H1 (cell line): ENCODE results near the gene NOBOX.

Experiments used
- BACH1 ChIP-seq: IDR thresholded peaks from 2 replicates; pipeline ENCODE4 v1.6.1; 2012; ENCODE audit warnings: low read length, improper control_type of control experiment
- CTCF ChIP-seq, 3 experiments: IDR thresholded peaks; 1 replicate in 2 of 3; 2 replicates in 1 of 3; pipeline versions ENCODE4 v1.5.1 to v1.6.1; 2011; ENCODE audit warnings: low read length in 3 of 3, mild to moderate bottlenecking in 3 of 3, inconsistent platforms in 2 of 3, low read depth in 1 of 3, moderate library complexity in 1 of 3; ENCODE audit not compliant: insufficient read depth in 1 of 3; ENCODE audit errors: control extremely low read depth in 1 of 3
- EP300 ChIP-seq, 2 experiments: IDR thresholded peaks; 1 replicate in 1 of 2; 2 replicates in 1 of 2; pipeline ENCODE4 v1.6.1; 2011 to 2012; ENCODE audit warnings: low read depth in 2 of 2, low read length in 2 of 2, mild to moderate bottlenecking in 2 of 2, borderline replicate concordance in 1 of 2, inconsistent platforms in 1 of 2, moderate library complexity in 1 of 2
- HDAC2 ChIP-seq, 2 experiments: fragments of 300-600 bp in 1 of 2; sonication (generic) in 1 of 2; IDR thresholded peaks; 2 replicates each; pipeline ENCODE4 v1.6.1; 2011 to 2012; ENCODE audit warnings: low read depth in 2 of 2, low read length in 2 of 2, mild to moderate bottlenecking in 2 of 2, moderate library complexity in 2 of 2, borderline replicate concordance in 1 of 2, inconsistent platforms in 1 of 2
- POLR2A ChIP-seq, 2 experiments: IDR thresholded peaks; 1 replicate in 1 of 2; 2 replicates in 1 of 2; pipeline ENCODE4 v1.6.1; 2011; ENCODE audit warnings: low read depth in 2 of 2, low read length in 2 of 2, mild to moderate bottlenecking in 2 of 2; ENCODE audit errors: control extremely low read depth in 1 of 2
- POLR2AphosphoS5 ChIP-seq: IDR thresholded peaks from 2 replicates; pipeline ENCODE4 v1.6.1; 2011; ENCODE audit warnings: low read depth, low read length

GRCh38 chr7:144403649-144404061 is at the start of gene NOBOX:
- no peak for TF ChIP-seq POLR2AphosphoS5
- TF ChIP-seq CTCF (IDR thresholded peaks at IDR 0.05; ENCODE audit: control extremely low read depth in 1 of 3, insufficient read depth in 1 of 3, low read depth in 1 of 3, low read length in 3 of 3): no peak
- TF ChIP-seq POLR2A (IDR thresholded peaks at IDR 0.05; ENCODE audit: control extremely low read depth in 1 of 2, low read depth in 2 of 2, low read length in 2 of 2): no peak
- TF ChIP-seq BACH1: no peak
- TF ChIP-seq EP300 (IDR thresholded peaks at IDR 0.05; ENCODE audit: borderline replicate concordance in 1 of 2, low read depth in 2 of 2, low read length in 2 of 2): no peak
- TF ChIP-seq HDAC2 (IDR thresholded peaks at IDR 0.05; ENCODE audit: borderline replicate concordance in 1 of 2, low read depth in 2 of 2, low read length in 2 of 2): no peak
